Stimulated activated CD8-positive, alpha-beta memory T cell treated with anti-CD3 and anti-CD28 coated beads, Interleukin-7, amount 100 ng/mL, for 1 hour (primary cell): Measurements from ENCODE around the gene ACTR10.
"Not testable (repeated sequence)": the region's sequence is repeated elsewhere in the genome, so short reads cannot be mapped to it uniquely, and the experiment has no call there.

Experiments used
- DNase-seq, 2 donors: peaks; one replicate each; pipeline ENCODE4 v3.0.0-alpha.2; 2020; ENCODE audit warnings: low read depth in 2 of 2

ACTR10 gene

GRCh38 chr14:58216544-58216943 is 16.6 kb downstream of the ACTR10 start:
- no peak for DNase-seq

- DNase-seq = no peak
Observed at GRCh38 chr14:58227096-58227819, 27.3 kb downstream of the ACTR10 start.

GRCh38 chr14:58238252-58239243 is 38.6 kb downstream of the ACTR10 start:
- DNase-seq = no peak

- peak; percentile 72 to 79 for DNase-seq
Observed at GRCh38 chr14:58239244-58240195, 39.6 kb downstream of the ACTR10 start.

GRCh38 chr14:58243790-58244555 is 44.0 kb downstream of the ACTR10 start:
- DNase-seq = no peak

GRCh38 chr14:58244556-58245387 is 44.8 kb downstream of the ACTR10 start, which contains the start of gene PSMA3:
PSMA3 (plus strand) TSS chr14:58244843; CDS start chr14:58244921, 78 bp downstream.
- peak; percentile 94 to 96 for DNase-seq

- no peak for DNase-seq
Observed at GRCh38 chr14:58245562-58245961, 45.6 kb downstream of the ACTR10 start.

GRCh38 chr14:58249611-58250010 is 49.7 kb downstream of the ACTR10 start:
- no peak for DNase-seq

- no peak for DNase-seq
Observed at GRCh38 chr14:58258156-58258555, 58.2 kb downstream of the ACTR10 start.

GRCh38 chr14:58262005-58262404 is 62.1 kb downstream of the ACTR10 start:
- not testable (repeated sequence) for DNase-seq

- no peak for DNase-seq
Observed at GRCh38 chr14:58265401-58265800, 65.5 kb downstream of the ACTR10 start.

GRCh38 chr14:58270628-58271027 is 70.7 kb downstream of the ACTR10 start:
- DNase-seq = no peak

GRCh38 chr14:58272588-58273372 is 72.8 kb downstream of the ACTR10 start:
- no peak for DNase-seq

GRCh38 chr14:58274881-58275280 is 74.9 kb downstream of the ACTR10 start:
- no peak for DNase-seq

- no peak for DNase-seq
Observed at GRCh38 chr14:58275527-58276190, 75.7 kb downstream of the ACTR10 start.

GRCh38 chr14:58276208-58276607 is 76.3 kb downstream of the ACTR10 start:
- no peak for DNase-seq

- DNase-seq = no peak
Observed at GRCh38 chr14:58278177-58278576, 78.2 kb downstream of the ACTR10 start.
